Neural progenitor cell (in vitro differentiated cells): Measurements from ENCODE around the gene RALY. TPM values are rescaled to one million over a fixed set of nuclear protein-coding genes. Genes with fewer than 3 reads are reported as not detected.

Experiments used
- DNase-seq: peaks from one replicate; pipeline ENCODE4 v3.0.0-alpha.2; 2016; ENCODE audit warnings: low spot score
- H2AFZ ChIP-seq: fragments of 200-600 bp; sonication (generic); replicated peaks from 2 replicates; pipeline ENCODE4 v1.6.1; 2016; ENCODE audit warnings: antibody characterized with exemption
- H3F3A ChIP-seq: fragments of 200-600 bp; sonication (generic); 2 replicates; pipeline ENCODE4 v1.6.1; 2016; ENCODE audit warnings: antibody characterized with exemption, low read depth
- H3K27ac ChIP-seq: fragments of 200-600 bp; sonication (generic); 2 replicates; pipeline ENCODE4 v1.5.1; 2016; ENCODE audit warnings: mild to moderate bottlenecking
- H3K27me3 ChIP-seq: fragments of 200-600 bp; sonication (generic); 2 replicates; pipeline ENCODE4 v1.6.1; 2016; ENCODE audit warnings: mild to moderate bottlenecking, moderate library complexity
- H3K36me3 ChIP-seq: fragments of 200-600 bp; sonication (generic); 2 replicates; pipeline ENCODE4 v1.5.1; 2016
- H3K4me1 ChIP-seq: fragments of 200-600 bp; sonication (generic); 2 replicates; pipeline ENCODE4 v1.6.1; 2016; ENCODE audit warnings: mixed run types
- H3K4me2 ChIP-seq: fragments of 200-600 bp; sonication (generic); 2 replicates; pipeline ENCODE4 v1.6.1; 2016
- H3K4me3 ChIP-seq: fragments of 200-600 bp; sonication (generic); 2 replicates; pipeline ENCODE4 v1.5.1; 2016
- H3K79me2 ChIP-seq: fragments of 200-600 bp; sonication (generic); 2 replicates; pipeline ENCODE4 v1.6.1; 2016; ENCODE audit warnings: low read depth
- H3K9ac ChIP-seq: fragments of 200-600 bp; sonication (generic); 2 replicates; pipeline ENCODE4 v1.6.1; 2016
- H3K9me3 ChIP-seq: fragments of 200-600 bp; sonication (generic); 2 replicates; pipeline ENCODE4 v1.5.1; 2016; ENCODE audit warnings: low read depth
- H4K20me1 ChIP-seq: fragments of 200-600 bp; sonication (generic); 2 replicates; pipeline ENCODE4 v1.6.1; 2016; ENCODE audit warnings: low read depth
- H3K27ac Mint-ChIP-seq: 3 replicates; pipeline ENCODE4 v1.8.0; 2021; ENCODE audit warnings: mixed read lengths
- H3K27me3 Mint-ChIP-seq: 2 replicates; pipeline ENCODE4 v1.8.0; 2022; ENCODE audit warnings: low read depth, mild to moderate bottlenecking, inconsistent platforms, moderate library complexity, mixed read lengths; ENCODE audit not compliant: insufficient read depth
- H3K36me3 Mint-ChIP-seq: 3 replicates; pipeline ENCODE4 v1.8.0; 2021; ENCODE audit warnings: mixed read lengths
- H3K4me1 Mint-ChIP-seq: 3 replicates; pipeline ENCODE4 v1.8.0; 2021; ENCODE audit warnings: mixed read lengths
- H3K4me3 Mint-ChIP-seq: 3 replicates; pipeline ENCODE4 v1.8.0; 2021; ENCODE audit warnings: mild to moderate bottlenecking, moderate library complexity, mixed read lengths
- H3K9me3 Mint-ChIP-seq: 3 replicates; pipeline ENCODE4 v1.8.0; 2020; ENCODE audit warnings: mixed read lengths
- CTCF ChIP-seq: fragments of 200-600 bp; sonication (generic); IDR thresholded peaks from 2 replicates; pipeline ENCODE4 v1.5.1; 2017; ENCODE audit warnings: antibody characterized with exemption, mild to moderate bottlenecking
- EZH2 ChIP-seq: fragments of 200-600 bp; sonication (generic); IDR thresholded peaks from 2 replicates; pipeline ENCODE4 v1.6.1; 2017; ENCODE audit warnings: antibody characterized with exemption, mild to moderate bottlenecking, moderate library complexity
- EZH2phosphoT487 ChIP-seq: fragments of 200-600 bp; sonication (generic); IDR thresholded peaks from 2 replicates; pipeline ENCODE4 v1.6.1; 2017; ENCODE audit warnings: antibody characterized with exemption
- total RNA-seq: library from RNA; depleted of rRNA; stranded (reverse); fragments of >200 nt; gene quantifications from 2 replicates; pipeline ENCODE4 v1.2.3, GENCODE V29; 2015; ENCODE audit warnings: low replicate concordance

RALY gene
- total RNA-seq, 1 donor from 2014 or later = 102 TPM

- H3K27ac ChIP-seq = no peak overlapping the region
- no peak for DNase-seq
- H3K27me3 ChIP-seq = no peaks in the 10 kb centered on the region
- Mint-ChIP-seq H3K9me3 (peaks cover 25% of the 10 kb centered on the region), H3K27ac (peak overlapping the region; percentile 20), H3K36me3 (peaks cover 54% of the 10 kb centered on the region), H3K4me1 (peaks cover 24% of the 10 kb centered on the region), H3K4me3 (no peak overlapping the region), H3K27me3 (peaks cover 2% of the 10 kb centered on the region)
- no peak overlapping the region for H3K4me3 ChIP-seq
- no peaks in the 10 kb centered on the region for H3K9me3 ChIP-seq
- peaks cover 14% of the 10 kb centered on the region for H3K4me1 ChIP-seq
- TF ChIP-seq EZH2phosphoT487 = no peak
- no peak for TF ChIP-seq CTCF
- no peak for TF ChIP-seq EZH2
- no peak overlapping the region for H3K4me2 ChIP-seq
- H3K79me2 ChIP-seq = peaks cover 98% of the 10 kb centered on the region
- H3K9ac ChIP-seq = no peak overlapping the region
- H3K36me3 ChIP-seq = no peaks in the 10 kb centered on the region
- peaks cover 68% of the 10 kb centered on the region for H4K20me1 ChIP-seq
- peaks cover 25% of the 10 kb centered on the region for H3F3A ChIP-seq
- H2AFZ ChIP-seq = no peak overlapping the region
Observed at GRCh38 chr20:34006619-34007018, 12.9 kb downstream of the RALY start.

- peaks cover 76% of the 10 kb centered on the region for H4K20me1 ChIP-seq
- no peaks in the 10 kb centered on the region for H3K36me3 ChIP-seq
- no peak overlapping the region for H3K27ac ChIP-seq
- no peak overlapping the region for H2AFZ ChIP-seq
- peaks cover 32% of the 10 kb centered on the region for H3K4me1 ChIP-seq
- Mint-ChIP-seq H3K4me3 (no peak overlapping the region), H3K27me3 (peaks cover 2% of the 10 kb centered on the region), H3K4me1 (peaks cover 34% of the 10 kb centered on the region), H3K27ac (no peak overlapping the region), H3K9me3 (peaks cover 25% of the 10 kb centered on the region), H3K36me3 (peaks cover 45% of the 10 kb centered on the region)
- H3K27me3 ChIP-seq = no peaks in the 10 kb centered on the region
- H3K9me3 ChIP-seq = no peaks in the 10 kb centered on the region
- TF ChIP-seq CTCF (no peak), EZH2 (no peak), EZH2phosphoT487 (no peak)
- no peak overlapping the region for H3K4me2 ChIP-seq
- H3F3A ChIP-seq = peaks cover 31% of the 10 kb centered on the region
- H3K4me3 ChIP-seq = no peak overlapping the region
- H3K79me2 ChIP-seq = peaks cover 98% of the 10 kb centered on the region
- no peak overlapping the region for H3K9ac ChIP-seq
- DNase-seq = no peak
Observed at GRCh38 chr20:34008477-34008876, 14.8 kb downstream of the RALY start.

GRCh38 chr20:34010405-34010931 is 16.8 kb downstream of the RALY start:
- H3K9ac ChIP-seq = no peak overlapping the region
- H2AFZ ChIP-seq = no peak overlapping the region
- H4K20me1 ChIP-seq = peaks cover 78% of the 10 kb centered on the region
- peak overlapping the region; percentile 26 for H3K27ac ChIP-seq
- peak overlapping the region; percentile 39 for H3K4me2 ChIP-seq
- no peaks in the 10 kb centered on the region for H3K36me3 ChIP-seq
- H3K36me3 Mint-ChIP-seq = peaks cover 29% of the 10 kb centered on the region
- no peaks in the 10 kb centered on the region for H3K9me3 ChIP-seq
- no peaks in the 10 kb centered on the region for H3K27me3 ChIP-seq
- peak overlapping the region; percentile 90 for H3K27ac Mint-ChIP-seq
- peaks cover 42% of the 10 kb centered on the region for H3K4me1 ChIP-seq
- H3K79me2 ChIP-seq = peaks cover 100% of the 10 kb centered on the region
- no peak for TF ChIP-seq CTCF
- H3K4me1 Mint-ChIP-seq = peaks cover 35% of the 10 kb centered on the region
- peak overlapping the region; percentile 54 for H3K4me3 Mint-ChIP-seq
- peaks cover 2% of the 10 kb centered on the region for H3K27me3 Mint-ChIP-seq
- no peak overlapping the region for H3K4me3 ChIP-seq
- H3K9me3 Mint-ChIP-seq = peaks cover 18% of the 10 kb centered on the region
- DNase-seq = peak; percentile 57
- H3F3A ChIP-seq = peaks cover 31% of the 10 kb centered on the region
